GM18520 (cell line): ENCODE data around the gene SERPINB13.
"Not testable (repeated sequence)": the region's sequence is repeated elsewhere in the genome, so short reads cannot be mapped to it uniquely, and the experiment has no call there.

Source experiments
- ATAC-seq: cut with Tn5 transposase; IDR thresholded peaks from one replicate; pipeline ENCODE4 v1.9.1; 2021; ENCODE audit not compliant: unreplicated experiment

SERPINB13 gene

GRCh38 chr18:63590373-63590772, 3.2 kb downstream of the SERPINB13 start:
- no peak for ATAC-seq

DNA sequence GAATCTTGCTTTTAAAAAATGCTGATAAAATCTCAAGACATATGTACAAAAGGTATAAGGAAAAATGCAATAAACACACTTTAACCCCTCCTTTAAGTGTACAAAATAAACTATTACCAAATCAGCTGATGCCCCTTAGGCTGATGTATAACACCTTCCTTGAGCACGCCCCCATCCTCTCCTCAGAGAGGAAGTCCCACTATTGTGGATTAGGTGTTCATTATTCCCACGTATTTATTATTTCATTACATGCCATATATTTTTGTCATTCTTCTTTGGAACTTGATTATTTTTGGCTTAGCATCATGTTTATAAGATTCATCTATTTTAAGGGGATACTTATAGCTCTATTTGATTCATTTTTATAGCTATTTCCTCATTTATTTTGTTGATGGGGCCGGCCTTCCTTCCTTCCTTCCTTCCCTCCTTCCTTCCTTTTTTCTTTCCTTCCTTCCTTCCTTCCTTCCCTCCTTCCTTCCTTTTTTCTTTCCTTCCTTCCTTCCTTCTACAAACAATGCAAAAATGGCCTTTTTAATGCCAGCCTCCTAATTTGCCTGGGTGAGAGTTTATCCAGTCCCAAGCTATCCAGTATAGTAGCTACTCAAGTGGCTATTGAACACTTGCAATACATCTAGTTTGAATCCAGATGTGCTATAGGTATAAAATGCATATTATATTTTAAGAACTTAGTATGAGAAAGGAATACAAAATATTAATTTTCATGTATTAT, 4.0 kb downstream of the SERPINB13 start:
- ATAC-seq = no peak

DNA sequence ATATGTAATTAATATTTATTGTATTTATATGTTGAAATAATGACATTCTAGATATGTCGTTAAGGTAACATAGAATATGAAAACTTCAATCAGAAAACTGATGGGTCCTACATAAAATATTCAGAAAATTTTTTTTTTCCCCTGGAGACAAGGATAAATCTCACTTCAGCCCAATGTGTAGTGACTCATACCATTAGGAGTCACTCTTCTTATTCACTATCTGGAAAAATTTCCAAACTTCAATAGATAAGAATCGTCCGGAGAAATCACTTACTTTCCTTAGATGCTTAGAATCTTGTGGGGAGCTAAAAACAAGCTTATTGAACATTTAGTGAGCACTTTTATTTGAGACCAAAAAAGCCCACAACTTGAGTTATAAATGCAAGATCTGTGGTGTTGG, 4.6 kb downstream of the SERPINB13 start:
- no peak for ATAC-seq

- no peak for ATAC-seq
Observed at GRCh38 chr18:63592471-63592870, 5.3 kb downstream of the SERPINB13 start.

- no peak for ATAC-seq
Observed at GRCh38 chr18:63596964-63597363, 9.8 kb downstream of the SERPINB13 start.

DNA sequence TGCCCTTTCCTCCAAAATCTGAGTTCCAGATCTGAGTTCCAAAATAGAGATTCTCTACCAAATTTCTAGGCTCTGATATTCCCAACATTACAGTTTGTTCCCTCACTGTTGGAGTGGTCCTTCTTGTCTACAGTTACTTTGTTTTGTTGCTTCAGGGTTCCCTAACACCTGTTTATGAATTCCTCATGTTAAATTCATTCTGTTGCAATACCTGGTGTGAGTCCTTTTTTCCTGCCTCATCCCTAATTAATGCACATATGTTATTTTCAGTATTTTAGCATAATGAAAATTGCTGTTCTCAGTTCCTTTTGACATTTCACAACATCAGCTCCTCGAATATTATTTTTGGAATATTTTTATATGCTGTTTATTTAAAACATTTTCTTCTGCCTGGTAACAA, 16.2 kb downstream of the SERPINB13 start:
- ATAC-seq = no peak

GRCh38 chr18:63603772-63604171, 16.6 kb downstream of the SERPINB13 start:
- peak; percentile 99 for ATAC-seq

GRCh38 chr18:63604791-63605567, 17.8 kb downstream of the SERPINB13 start:
- no peak for ATAC-seq

GRCh38 chr18:63606526-63606925, 19.4 kb downstream of the SERPINB13 start:
- ATAC-seq = no peak

GRCh38 chr18:63613420-63613819, 26.3 kb downstream of the SERPINB13 start:
- no peak for ATAC-seq

DNA sequence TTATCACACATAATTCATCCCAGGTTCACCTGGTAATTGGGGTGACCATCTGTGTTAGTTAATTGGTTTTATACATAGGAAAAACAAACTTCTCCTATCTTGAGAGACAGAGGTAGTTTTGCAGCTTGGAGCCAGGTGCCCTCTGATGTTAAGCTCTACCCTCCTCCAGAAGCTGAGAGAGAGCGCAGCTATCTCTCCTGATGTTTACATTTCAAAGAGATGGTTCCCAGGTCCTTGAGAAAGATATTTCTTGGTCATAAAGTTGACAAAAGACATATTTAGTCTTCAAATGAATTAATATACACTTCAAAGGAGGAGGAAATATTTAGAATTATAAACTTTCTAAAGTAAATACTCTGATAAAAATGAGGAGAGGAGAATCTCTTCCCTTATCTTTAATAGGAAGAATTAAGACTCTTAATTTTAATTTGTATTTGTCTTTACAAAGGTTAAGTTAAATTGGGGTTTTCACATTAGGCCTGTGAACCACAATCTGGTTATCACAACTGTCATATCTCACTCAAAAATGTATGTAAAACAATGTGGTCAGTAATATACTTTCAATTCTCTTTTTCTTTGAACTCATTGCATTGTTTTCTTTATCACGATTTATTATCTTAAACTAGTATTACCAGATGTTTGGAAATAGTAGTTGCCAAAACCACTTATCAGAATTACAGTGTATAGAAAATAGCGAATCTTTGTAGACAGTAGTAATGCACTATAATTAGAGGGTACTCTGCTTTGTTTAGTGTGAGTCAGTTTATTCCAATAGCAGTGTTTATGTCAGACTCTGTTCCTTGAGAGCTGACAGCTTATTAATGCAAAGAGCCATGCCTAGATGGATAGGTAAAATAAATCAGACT, 30.1 kb downstream of the SERPINB13 start:
- peak; percentile 95 for ATAC-seq

DNA sequence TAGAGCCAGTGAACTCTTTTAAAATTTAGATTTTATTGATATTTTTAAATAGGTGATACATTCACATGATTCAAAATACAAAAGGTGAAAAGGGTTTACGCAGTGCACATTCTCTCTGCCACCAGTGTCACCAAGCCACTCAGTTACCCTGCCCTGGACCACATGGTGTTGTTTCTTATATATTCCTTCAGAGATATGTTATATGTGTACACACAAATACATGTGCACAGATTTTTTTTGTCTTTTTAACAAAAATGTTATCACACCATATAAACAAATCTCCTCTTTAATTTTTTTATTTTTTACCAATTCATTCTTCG, 30.7 kb downstream of the SERPINB13 start:
- no peak for ATAC-seq

DNA sequence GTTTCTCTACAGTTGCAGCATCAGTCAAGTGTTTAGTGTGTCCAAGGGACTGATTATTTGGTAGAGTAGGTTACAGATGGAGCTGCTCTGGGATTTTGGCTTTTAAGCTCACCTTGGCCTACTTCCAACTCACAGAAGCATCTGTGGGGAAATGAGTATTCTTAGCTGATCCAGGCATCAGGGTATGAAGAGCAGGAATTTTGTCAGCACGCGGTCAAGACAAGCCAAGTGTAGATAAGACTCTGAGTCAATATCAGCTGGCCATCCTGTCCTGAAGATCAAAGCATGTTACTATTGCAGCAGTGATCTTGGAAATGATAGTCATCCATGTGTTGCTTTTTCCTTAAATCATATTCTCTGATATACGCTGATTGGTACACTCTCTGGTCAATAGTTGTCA, 32.5 kb downstream of the SERPINB13 start:
- ATAC-seq = no peak

DNA sequence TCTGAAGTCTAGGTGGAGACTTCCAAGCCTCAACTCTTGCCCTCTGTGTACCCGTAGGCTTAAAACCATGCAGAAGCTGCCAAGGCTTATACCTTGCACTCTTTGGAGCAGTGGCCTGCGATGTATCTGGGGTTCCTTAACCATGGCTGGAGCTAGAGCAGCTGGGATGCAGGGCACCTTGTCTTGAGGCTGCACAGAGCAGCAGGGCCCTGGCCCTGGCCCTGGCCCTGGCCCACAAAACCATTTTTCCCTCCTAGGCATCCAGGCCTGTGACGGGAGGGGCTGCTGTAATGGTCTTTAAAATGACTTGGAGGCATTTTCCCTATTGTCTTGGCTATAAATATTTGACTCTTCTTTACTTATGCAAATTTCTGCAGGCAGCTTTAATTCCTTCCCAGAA, 37.7 kb downstream of the SERPINB13 start:
- ATAC-seq = no peak

- no peak for ATAC-seq
Observed at GRCh38 chr18:63626431-63626830, 39.3 kb downstream of the SERPINB13 start.

DNA sequence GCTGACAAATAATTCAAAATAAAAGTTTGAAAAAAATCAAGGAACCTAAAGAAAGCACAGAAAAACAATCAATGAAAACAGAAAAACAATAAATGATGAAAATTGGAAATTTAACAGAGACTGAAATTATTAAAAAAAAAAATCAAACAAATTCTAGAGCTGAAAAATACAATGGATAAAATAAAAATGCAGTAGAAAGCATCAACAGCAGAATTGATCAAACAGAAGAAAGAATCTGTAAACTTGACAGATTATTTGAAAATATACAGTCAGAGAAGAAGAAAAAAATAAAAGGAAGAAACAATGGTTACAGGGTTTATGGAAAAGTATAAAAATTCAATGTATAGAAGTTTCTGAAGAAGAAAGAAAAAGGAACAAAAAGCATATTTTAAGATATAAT, 40.7 kb downstream of the SERPINB13 start:
- no peak for ATAC-seq

GRCh38 chr18:63637703-63638102, 50.6 kb downstream of the SERPINB13 start:
- no peak for ATAC-seq

GRCh38 chr18:63641157-63641680, 54.1 kb downstream of the SERPINB13 start:
- not testable (repeated sequence) for ATAC-seq

GRCh38 chr18:63642668-63643356, 55.7 kb downstream of the SERPINB13 start:
- not testable (repeated sequence) for ATAC-seq

- not testable (repeated sequence) for ATAC-seq
Observed at GRCh38 chr18:63644142-63644541, 57.0 kb downstream of the SERPINB13 start, which contains the start of gene SERPINB4. Gene SERPINB4, minus strand, starts transcription at chr18:63644256. Its CDS starts 679 bp downstream, at chr18:63643577.

- ATAC-seq = not testable (repeated sequence)
Observed at GRCh38 chr18:63644694-63645093, 57.6 kb downstream of the SERPINB13 start.
